Measurements from ENCODE around the gene CYP4V2. TPM values are rescaled to one million over a fixed set of nuclear protein-coding genes. Genes with fewer than 3 reads are reported as not detected.
A peak's percentile ranks its signal among the peaks of the same experiment; 100 is the strongest.

Gene CYP4V2
- total RNA-seq, 1 donor from 2014 or later: 7.3 TPM

- no peak for FAIRE-seq
- no peak for DNase-seq (ENCODE audit: low spot score in 2 of 2)
Observed at GRCh38 chr4:186172546-186172945, 18.8 kb upstream of the CYP4V2 start.

GRCh38 chr4:186188107-186188506 is 3.3 kb upstream of the CYP4V2 start:
- DNase-seq (ENCODE audit: low spot score in 2 of 2): no peak
- FAIRE-seq: no peak

- FAIRE-seq (no peak), DNase-seq (ENCODE audit: low spot score in 2 of 2) (no peak)
Observed at GRCh38 chr4:186189656-186190055, 1.7 kb upstream of the CYP4V2 start.

GRCh38 chr4:186190581-186191199 is 677 bp upstream of the CYP4V2 start:
- FAIRE-seq (no peak), DNase-seq (ENCODE audit: low spot score in 2 of 2) (peak in 1 of 2 donors; percentile 63)

DNA sequence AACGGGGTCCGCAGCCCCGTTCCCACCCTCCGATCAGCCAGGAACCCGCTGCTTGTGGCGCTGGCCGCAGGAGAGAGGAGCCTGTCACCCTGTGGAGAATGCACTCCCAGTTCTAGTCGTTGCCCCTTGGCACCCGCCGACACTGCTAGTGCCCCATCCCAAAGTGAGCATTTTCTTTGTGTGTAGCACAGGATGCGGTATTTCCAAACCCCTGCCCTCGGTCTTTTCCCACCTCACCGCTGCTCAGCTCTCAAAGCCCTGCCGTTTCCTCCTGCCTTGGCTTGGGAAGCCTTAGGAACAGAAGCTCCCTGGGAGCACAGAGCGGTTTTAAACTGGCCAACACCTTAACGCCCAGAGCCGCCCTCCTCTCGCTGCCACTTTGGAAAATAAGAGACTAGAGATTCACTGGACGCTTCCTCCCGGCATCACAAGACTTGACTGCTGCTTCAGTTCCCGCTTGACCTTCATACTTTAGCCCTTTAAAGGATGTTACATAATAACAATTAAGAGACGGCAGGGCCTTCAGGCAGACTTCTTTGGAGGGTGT is 772 bp downstream of the CYP4V2 start:
- no peak for FAIRE-seq
- peak; percentile 35 to 52 for DNase-seq (ENCODE audit: low spot score in 2 of 2)

- FAIRE-seq (no peak), DNase-seq (ENCODE audit: low spot score in 2 of 2) (no peak)
Observed at GRCh38 chr4:186193851-186194250, 2.5 kb downstream of the CYP4V2 start.

DNA sequence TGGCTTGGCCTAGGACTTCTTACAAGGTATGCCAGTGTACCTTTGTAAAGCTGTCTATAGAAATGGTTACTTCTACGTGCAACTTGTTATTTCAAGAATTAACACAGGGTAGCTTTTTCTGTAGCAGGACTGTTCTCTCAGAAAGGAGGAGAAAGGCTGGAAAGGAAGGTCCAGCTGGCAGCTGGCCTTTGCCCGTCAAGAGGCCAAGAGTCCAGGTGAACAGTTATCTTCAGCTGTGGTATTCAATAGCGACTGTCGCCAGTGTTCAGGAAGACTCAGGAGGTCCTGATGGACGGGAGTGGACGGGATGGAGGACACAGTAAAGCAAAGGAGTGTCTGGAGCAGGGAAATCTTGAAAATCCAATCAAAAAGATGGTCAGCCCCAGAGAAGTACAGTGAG is 4.7 kb downstream of the CYP4V2 start:
- FAIRE-seq (no peak), DNase-seq (ENCODE audit: low spot score in 2 of 2) (no peak)

DNA sequence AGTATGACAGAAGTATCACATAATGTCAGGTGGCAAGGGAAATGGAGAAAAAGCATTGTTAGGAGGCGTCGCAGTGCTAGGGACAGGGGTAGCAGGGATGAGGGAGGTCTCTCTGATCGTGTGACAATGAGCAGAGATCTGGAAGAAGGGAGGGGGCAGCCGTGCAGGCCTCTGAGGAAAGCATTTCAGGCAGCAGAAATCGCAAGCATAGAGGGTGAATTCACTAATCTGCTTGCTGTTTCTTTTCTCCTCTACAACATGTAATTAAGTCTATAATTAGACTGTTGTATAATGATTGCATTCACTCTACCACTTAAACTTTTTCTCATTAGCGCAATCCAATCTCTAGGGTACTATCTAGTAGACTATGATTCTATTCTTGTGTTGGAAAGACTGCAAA is 9.1 kb downstream of the CYP4V2 start:
- no peak for FAIRE-seq
- DNase-seq (ENCODE audit: low spot score in 2 of 2): no peak

- DNase-seq (ENCODE audit: low spot score in 2 of 2) (no peak), FAIRE-seq (no peak)
Observed at GRCh38 chr4:186201010-186201409, 9.6 kb downstream of the CYP4V2 start.

DNA sequence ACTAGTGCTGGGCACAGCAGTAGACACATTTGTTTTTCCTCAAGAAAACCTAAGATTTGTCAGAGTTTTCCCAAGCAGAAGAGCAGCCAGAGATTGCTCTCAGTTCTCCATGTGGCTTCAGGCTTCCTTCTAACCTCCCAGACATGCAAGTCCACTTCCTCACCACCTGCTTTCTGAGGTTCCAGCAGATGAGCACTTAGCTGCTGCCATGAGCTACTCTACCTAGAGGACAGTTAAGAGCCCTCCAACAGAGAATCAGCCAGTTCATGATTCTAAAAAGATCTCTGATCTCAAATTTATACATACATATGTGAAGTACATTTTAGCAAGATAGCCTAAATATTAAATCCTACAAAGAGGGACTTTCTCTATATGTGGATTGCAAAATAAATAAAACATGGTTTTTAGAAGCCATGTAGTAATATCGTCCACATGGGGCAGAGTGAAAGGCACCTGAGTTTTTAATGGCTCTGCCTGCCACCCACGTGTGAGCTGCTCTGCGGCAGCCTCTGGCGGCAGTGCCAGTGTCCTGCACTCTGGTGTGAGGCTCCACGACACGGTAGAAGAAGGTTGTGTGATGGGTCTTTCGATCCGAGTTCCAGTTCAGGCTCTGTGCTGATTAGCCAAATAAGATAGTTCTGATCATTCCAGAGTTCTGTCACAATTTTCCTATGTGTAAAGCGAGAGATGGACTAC is 10.3 kb downstream of the CYP4V2 start:
- FAIRE-seq: no peak
- no peak for DNase-seq (ENCODE audit: low spot score in 2 of 2)

GRCh38 chr4:186202490-186203140 is 11.2 kb downstream of the CYP4V2 start:
- no peak for FAIRE-seq
- no peak for DNase-seq (ENCODE audit: low spot score in 2 of 2)

GRCh38 chr4:186203406-186203805 is 12.0 kb downstream of the CYP4V2 start:
- FAIRE-seq: no peak
- DNase-seq (ENCODE audit: low spot score in 2 of 2): no peak

DNA sequence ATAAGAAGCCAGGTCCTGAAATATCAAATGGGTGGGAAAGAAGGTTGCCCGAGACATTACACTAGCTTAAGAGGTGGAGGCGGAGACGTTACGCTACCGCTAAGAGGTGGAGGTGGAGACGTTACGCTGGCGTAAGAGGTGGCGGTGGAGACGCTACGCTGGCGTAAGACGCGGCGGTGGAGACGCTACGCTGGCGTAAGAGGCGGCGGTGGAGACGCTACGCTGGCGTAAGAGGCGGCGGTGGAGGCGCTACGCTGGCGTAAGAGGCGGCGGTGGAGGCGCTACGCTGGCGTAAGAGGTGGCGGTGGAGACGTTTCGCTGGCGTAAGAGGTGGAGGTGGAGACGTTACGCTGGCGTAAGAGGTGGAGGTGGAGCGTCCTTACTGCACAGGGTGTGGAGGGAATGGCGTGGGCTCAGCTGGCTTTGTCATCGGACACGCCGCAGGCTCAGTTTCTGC is 12.8 kb downstream of the CYP4V2 start:
- DNase-seq (ENCODE audit: low spot score in 2 of 2) (no peak), FAIRE-seq (no peak)

GRCh38 chr4:186204686-186205085 is 13.3 kb downstream of the CYP4V2 start:
- FAIRE-seq (no peak), DNase-seq (ENCODE audit: low spot score in 2 of 2) (no peak)

GRCh38 chr4:186205156-186205555 is 13.8 kb downstream of the CYP4V2 start:
- DNase-seq (ENCODE audit: low spot score in 2 of 2): no peak
- no peak for FAIRE-seq

DNA sequence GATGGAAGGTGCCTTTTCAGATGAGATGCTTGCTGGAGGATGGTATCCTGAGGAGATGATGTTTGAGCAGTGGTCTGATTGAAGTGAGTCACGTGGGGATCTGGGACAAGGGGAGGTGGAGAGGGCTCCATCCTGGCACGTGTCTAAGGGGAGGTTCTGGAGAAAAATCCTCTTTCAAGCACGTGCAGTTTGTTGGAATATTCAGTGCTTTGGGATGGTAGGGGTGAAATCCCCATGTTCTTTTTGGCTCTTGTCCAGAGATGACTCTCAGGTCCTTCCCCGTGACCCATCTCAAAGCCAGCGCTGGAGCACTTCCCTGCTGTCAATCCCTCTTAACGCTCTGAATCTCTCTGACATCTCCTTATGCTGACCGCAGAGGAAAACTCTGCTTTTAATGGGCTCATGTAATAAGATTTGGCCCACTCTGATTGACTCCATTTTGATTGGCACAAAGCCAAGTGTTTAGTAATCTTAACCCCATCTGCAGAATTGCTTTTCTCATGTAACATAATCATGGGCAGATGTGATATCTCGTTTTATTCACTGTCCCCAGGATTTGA is 25.2 kb downstream of the CYP4V2 start:
- FAIRE-seq (no peak), DNase-seq (ENCODE audit: low spot score in 2 of 2) (no peak)

DNA sequence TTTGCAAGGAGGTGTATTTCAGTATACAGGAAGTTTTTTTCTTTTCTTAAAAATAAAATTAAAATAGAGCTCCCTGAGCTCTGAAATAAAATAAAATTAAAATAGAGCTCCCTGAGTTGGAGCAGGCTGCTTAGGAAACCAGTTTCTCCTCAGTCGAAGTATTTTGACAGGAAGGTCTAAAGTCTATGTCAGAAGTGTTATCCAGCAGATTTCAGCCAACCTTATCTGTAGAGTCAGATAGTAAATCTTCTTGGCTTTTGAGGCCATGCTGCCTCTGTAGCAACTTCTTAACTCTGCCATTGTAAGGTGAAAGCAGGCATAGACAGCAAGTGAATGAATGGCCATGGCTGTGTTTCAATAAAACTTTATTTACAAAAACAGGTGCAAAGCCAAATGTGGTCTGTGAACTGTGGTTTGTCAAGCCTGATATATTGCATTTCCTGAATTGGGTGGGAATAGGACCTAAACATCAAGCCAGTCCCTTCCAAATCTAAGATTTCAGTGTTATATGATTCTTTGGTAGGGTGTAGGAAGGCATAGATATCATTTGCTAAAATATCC is 26.4 kb downstream of the CYP4V2 start:
- FAIRE-seq (no peak), DNase-seq (ENCODE audit: low spot score in 2 of 2) (no peak)

GRCh38 chr4:186221624-186222023 is 30.3 kb downstream of the CYP4V2 start:
- DNase-seq (ENCODE audit: low spot score in 2 of 2) (no peak), FAIRE-seq (no peak)

DNA sequence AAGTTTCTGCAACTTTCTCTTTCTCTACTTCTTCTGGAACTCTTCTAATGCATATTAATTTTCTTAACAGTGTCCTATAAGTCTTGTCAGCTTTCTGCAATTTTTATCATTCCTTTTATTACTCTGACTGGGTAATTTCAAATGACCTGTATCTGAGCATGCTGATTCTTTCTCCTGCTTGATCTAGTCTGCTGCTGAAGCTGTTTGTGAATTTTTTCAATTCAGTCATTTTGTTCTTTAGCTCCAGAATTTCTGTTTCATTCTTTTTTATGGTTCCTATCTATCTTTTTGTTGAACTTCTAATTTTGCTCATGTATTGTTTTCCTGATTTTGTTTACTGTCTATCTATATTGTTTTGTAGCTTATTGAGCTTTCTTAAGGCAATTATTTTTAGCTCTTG is 34.5 kb downstream of the CYP4V2 start:
- DNase-seq (ENCODE audit: low spot score in 2 of 2): no peak
- FAIRE-seq: no peak

DNA sequence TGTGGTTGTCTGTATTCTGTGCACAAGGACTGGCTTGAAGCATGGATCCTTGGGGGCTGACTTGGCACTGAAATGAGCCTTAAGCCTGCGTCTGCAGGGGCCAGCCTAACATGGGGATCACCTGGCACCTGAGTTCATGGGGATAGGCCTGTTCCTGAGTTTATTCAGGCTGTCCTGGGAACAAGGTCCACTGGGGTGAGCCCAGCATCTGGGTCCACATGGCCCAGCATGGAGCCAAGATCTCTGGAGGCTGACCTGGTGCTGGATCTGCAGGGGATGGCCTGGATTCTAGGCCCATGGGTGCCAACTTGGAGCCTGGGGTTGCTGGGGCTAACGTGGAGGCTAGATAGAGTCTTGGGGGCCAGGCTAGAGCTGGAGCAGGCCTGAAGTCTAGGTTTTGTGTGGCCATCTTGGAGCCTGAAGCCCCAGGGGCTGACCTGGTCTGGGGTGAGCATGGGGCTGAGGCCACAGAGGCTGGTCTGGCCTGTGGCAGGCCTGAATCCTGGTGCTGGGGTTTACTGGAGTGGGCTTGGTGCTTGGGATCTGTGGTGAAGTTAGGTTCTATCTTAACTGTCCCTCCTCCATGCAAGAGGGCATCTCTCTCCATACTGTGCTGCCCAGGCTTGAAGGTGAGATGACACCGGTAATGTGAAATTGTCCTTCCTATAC is 35.3 kb downstream of the CYP4V2 start:
- no peak for FAIRE-seq
- DNase-seq (ENCODE audit: low spot score in 2 of 2): no peak

Data from frontal cortex (tissue), 4 donors.